Psoas muscle (tissue), 8 donors: ENCODE results near the gene MBD3L4. TPM values are rescaled to one million over a fixed set of nuclear protein-coding genes. Genes with fewer than 3 reads are reported as not detected.

Source experiments
- ATAC-seq, 4 donors: fragments of 200-7000 bp; cut with Tn5 transposase; one replicate each; pipeline ENCODE4 v1.9.1; 2020; ENCODE audit warnings: moderate library complexity in 3 of 4, mild to moderate bottlenecking in 2 of 4
- DNase-seq, 2 donors: peaks; one replicate each; pipeline ENCODE4 v3.0.0-alpha.2; 2020
- H3K27ac ChIP-seq: fragments of 200-600 bp; one replicate; pipeline ENCODE4 v1.8.0; 2022
- H3K27me3 ChIP-seq, 3 donors: fragments of 200-600 bp in 1 of 3; one replicate each; pipeline versions ENCODE4 v1.6.1 to v1.8.0; 2013 to 2022; ENCODE audit warnings: low read length in 2 of 3, mild to moderate bottlenecking in 2 of 3, moderate library complexity in 1 of 3; ENCODE audit not compliant: insufficient read depth in 3 of 3
- H3K36me3 ChIP-seq, 2 donors: fragments of 200-600 bp in 1 of 2; one replicate each; pipeline versions ENCODE4 v1.6.1 to v1.8.0; 2013 to 2022; ENCODE audit warnings: low read depth in 1 of 2, mild to moderate bottlenecking in 1 of 2, moderate library complexity in 1 of 2; ENCODE audit not compliant: insufficient read depth in 1 of 2
- H3K4me1 ChIP-seq: fragments of 200-600 bp; one replicate; pipeline ENCODE4 v1.8.0; 2022
- H3K4me3 ChIP-seq: fragments of 200-600 bp; one replicate; pipeline ENCODE4 v1.8.0; 2022; ENCODE audit warnings: mild to moderate bottlenecking
- H3K9me3 ChIP-seq: fragments of 200-600 bp; one replicate; pipeline ENCODE4 v1.8.0; 2022
- CTCF ChIP-seq: fragments of 200-600 bp; IDR thresholded peaks from one replicate; pipeline ENCODE4 v1.8.0; 2022; ENCODE audit warnings: antibody characterized with exemption
- WGBS, 3 donors: extraction: QIAGEN DNeasy Blood & Tissue Kit; methylation state at CpG; one replicate each; pipeline versions ENCODE4 v1.1.6 to v1.1.7; 2013; 5-methylcytosine and 5-hydroxymethylcytosine counted together
- intact Hi-C, 2 donors: fragments of 100-400 bp; cut with DNase I; formaldehyde crosslinking; loops; one replicate each; pipeline versions ENCODE4 v1.11.0 to v1.14.2; 2022
- polyA plus RNA-seq, 3 donors: library from polyadenylated mRNA; stranded (reverse); fragments of 200-250 nt; gene quantifications; one replicate each; pipeline ENCODE4 v1.2.3, GENCODE V29; 2013
- total RNA-seq, 4 donors: library from RNA; stranded (reverse); fragmentation: NEBNext Ultra II Directional in 2 of 4; extraction: Animal tissue kit (Norgen Biotek cat#: 25700) in 2 of 4; gene quantifications; one replicate each; pipeline versions ENCODE4 v1.2.1 to v1.2.4, GENCODE V29; 2021 to 2023
- donor health status: healthy with polysubstance abuse.
- donor health status: DM: no; HTN: no; CAD: no; lungs with moderate emphysema.
- donor health status: Bipolar disorder and iron deficiency.
- donor health status: healthy.
- donor health status: DM: yes; HTN: yes; CAD: no.
- donor health status: DM: no; HTN: no; CAD: no.
- donor health status: DM: no; HTN: no; CAD: no.
- donor health status: DM: yes; HTN: yes; CAD: no.

Gene MBD3L4
- total and polyA plus RNA-seq, 7 donors = not detected

GRCh38 chr19:7006135-7006704 lies 33.8 kb downstream of the MBD3L4 start:
- no peak overlapping the region for H3K4me3 ChIP-seq
- TF ChIP-seq CTCF = no peak
- no peaks in the 10 kb centered on the region for H3K27me3 ChIP-seq
- H3K9me3 ChIP-seq = no peaks in the 10 kb centered on the region
- ATAC-seq = no peak
- no peak overlapping the region for H3K27ac ChIP-seq
- no peaks in the 10 kb centered on the region for H3K36me3 ChIP-seq
- WGBS, 3 donors = 72 to 74% (median 73%) methylated on average over 11 of the region's 11 CpGs
- no peaks in the 10 kb centered on the region for H3K4me1 ChIP-seq
- intact Hi-C loops = no loop called here
- DNase-seq = no peak

GRCh38 chr19:7004313-7004931 lies 35.6 kb downstream of the MBD3L4 start:
- H3K27ac ChIP-seq = no peak overlapping the region
- ATAC-seq (no peak), DNase-seq (no peak)
- H3K4me1 ChIP-seq = no peaks in the 10 kb centered on the region
- H3K27me3 ChIP-seq = no peaks in the 10 kb centered on the region
- H3K4me3 ChIP-seq = no peak overlapping the region
- intact Hi-C loops = no loop called here
- no peaks in the 10 kb centered on the region for H3K9me3 ChIP-seq
- no peaks in the 10 kb centered on the region for H3K36me3 ChIP-seq
- WGBS, 3 donors = 51 to 59% (median 52%) methylated on average over 18 of the region's 18 CpGs
- TF ChIP-seq CTCF = peak; percentile 61

GRCh38 chr19:7000816-7001215 lies 39.2 kb downstream of the MBD3L4 start:
- 57 to 63% (median 60%) methylated on average over 1 of the region's 1 CpG for WGBS, 3 donors
- Histone ChIP-seq H3K4me3 (no peak overlapping the region), H3K27me3 (no peaks in the 10 kb centered on the region), H3K4me1 (no peaks in the 10 kb centered on the region), H3K9me3 (no peaks in the 10 kb centered on the region), H3K36me3 (no peaks in the 10 kb centered on the region), H3K27ac (no peak overlapping the region)
- DNase-seq = no peak
- no peak for TF ChIP-seq CTCF
- intact Hi-C loops = no loop called here
- no peak for ATAC-seq

- 43 to 54% (median 50%) methylated on average over 3 of the region's 3 CpGs for WGBS, 3 donors
- ATAC-seq = no peak
These were observed 39.6 kb downstream of the MBD3L4 start for GRCh38 chr19:7000333-7000732.

More at GRCh38 chr19:7000333-7000732, 39.6 kb downstream of the MBD3L4 start:
- Histone ChIP-seq H3K9me3 (no peaks in the 10 kb centered on the region), H3K27ac (no peak overlapping the region), H3K36me3 (no peaks in the 10 kb centered on the region), H3K4me1 (no peaks in the 10 kb centered on the region), H3K4me3 (no peak overlapping the region), H3K27me3 (no peaks in the 10 kb centered on the region)
- intact Hi-C loops = no loop called here
- TF ChIP-seq CTCF = no peak
- no peak for DNase-seq
